CD4-positive, alpha-beta T cell treated with Interleukin-15 for 1 hour (primary cell): ENCODE data around the gene ENHO.
"Not testable (repeated sequence)": the region's sequence is repeated elsewhere in the genome, so short reads cannot be mapped to it uniquely, and the experiment has no call there.

Experiments
- DNase-seq: peaks from one replicate; pipeline ENCODE4 v3.0.0-alpha.2; 2020

ENHO gene

DNA sequence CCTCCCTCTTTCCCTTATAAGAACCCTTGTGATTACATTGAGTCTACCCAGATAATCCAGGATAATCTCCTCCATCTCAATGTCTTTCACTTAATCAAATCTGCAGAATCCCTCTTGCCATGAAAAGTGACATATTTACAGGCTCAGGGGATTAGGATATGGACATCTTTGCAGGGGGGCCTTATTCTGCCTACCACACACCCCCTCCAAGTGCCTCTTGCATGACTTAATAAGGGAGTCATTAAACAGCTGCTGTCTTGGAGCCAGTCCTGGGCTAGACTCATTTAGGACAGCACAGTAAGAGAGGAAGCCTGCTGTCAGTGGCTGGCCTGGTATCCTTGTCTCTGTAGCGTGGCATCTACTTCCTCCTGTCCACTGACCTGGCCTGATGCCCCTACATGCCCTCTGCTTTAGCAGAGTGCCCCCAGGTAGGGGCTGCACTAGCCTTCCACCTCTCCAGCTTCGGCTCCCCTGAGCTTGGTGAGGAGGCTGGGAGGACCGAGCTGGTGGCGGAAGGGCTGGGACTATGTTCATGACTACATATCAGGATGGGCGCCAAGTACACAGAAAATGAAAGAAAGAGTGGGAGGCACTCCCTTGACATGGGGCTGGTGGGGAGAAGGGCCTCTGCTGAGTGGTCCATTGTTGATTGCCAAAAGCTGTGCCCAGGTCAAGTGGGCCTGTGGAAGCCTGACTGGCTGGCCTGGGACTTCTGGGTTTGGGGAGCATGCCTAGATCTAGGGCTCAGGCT is 17.2 kb downstream of the ENHO start:
- DNase-seq: no peak

DNA sequence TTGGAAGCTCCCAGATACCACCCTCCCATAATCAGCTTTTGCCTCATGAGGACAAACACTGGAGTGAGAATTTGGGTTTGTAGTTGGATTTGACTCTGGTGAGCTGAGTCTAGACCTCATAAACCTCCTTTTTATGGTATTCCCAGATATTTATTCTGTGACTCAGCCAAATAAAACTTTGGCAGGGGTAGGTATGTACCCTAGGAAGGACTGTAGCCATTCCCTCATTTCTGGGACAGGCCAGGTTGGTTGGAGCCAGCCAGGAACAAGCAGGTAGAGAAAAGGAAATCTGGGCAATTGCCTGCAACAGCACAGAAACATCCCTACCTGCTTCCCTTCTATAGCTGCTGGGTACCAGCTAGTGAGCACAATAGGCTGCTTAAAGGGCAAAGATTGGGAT is 19.4 kb downstream of the ENHO start:
- DNase-seq: no peak

DNA sequence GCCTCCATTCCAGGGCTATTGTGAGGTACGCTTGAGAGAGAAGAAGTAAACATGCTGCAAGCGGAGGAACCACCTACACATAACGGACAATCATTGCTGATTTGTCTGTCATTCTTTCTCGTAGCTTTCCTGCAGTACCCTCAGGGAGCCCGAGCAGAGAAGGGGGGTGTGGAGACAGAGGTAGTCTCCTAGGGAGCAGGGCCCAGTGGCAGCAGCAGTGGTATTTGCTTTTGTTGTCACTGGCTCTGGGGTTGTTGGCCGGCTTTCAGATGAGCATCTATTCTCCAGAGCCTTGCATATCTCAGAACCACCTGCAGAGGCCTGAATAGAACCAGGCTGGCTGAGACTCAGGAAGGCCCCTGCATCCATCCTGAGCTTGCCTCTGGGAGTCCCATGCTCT is 19.9 kb downstream of the ENHO start:
- no peak for DNase-seq

DNA sequence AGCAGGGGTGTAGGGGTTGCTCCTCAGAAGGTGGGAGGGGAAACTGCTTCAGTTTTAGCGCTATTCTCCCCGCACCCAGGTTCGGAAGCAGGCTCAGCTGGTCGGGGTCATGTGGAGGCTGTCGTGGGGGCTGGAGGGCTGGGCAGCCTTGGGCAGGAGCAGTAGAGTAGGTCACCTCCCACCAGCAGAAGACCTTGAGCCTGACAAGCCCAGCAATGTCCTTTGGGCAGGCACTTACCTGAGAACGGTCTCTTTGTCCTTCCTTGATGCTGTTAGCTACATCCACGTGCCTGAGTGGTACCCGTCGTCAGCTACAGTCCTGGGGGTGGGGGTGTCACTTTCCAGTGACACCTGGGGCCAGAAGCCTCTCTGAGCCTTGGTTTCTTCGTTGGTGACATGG is 20.3 kb downstream of the ENHO start:
- DNase-seq: no peak

DNA sequence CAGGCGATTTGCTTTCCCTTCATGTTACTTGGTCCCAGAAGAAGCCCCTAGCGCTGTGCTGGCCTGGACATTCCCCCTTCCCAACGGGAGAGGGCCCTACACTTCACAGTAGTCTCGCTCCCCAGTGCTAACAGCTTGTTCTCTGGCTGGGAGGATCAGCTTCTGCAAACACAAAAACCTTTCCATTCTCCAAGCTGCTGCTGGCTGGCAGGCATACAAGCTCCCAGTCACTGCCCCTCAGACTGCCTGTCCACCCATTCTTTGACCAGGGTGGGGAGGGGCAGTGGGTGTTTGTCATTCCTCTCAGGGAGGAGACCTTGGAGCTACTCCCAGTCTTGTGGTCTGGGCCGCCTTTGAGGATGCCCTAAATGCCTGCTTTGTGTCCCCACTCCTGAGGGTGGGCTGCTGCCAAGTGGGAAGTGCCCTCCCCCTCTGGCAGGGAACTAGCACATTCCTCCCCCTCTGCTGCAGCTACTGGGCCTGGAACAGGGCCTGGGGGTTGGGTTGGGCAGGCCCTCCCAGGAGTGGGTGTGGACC is 20.8 kb downstream of the ENHO start:
- no peak for DNase-seq

DNA sequence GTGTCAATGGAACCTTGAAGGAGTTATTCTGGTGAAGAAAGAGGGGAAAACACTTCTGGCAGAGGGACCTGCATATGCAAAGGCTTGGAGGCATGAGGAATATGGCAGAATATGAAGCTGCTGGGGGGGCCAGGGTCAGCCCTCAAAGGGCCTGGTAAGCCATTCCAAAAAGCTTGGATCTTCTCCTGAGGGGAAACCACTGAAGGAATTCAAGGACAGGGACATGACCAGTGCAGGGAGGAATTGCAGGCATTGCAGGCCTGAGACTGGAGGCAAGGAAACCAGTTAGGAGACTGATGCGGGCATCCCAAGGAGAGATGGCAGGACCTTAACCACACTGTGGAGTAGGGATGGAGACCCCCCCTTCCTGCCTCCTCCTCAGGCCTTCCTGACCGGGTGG is 21.4 kb downstream of the ENHO start:
- DNase-seq: no peak

DNA sequence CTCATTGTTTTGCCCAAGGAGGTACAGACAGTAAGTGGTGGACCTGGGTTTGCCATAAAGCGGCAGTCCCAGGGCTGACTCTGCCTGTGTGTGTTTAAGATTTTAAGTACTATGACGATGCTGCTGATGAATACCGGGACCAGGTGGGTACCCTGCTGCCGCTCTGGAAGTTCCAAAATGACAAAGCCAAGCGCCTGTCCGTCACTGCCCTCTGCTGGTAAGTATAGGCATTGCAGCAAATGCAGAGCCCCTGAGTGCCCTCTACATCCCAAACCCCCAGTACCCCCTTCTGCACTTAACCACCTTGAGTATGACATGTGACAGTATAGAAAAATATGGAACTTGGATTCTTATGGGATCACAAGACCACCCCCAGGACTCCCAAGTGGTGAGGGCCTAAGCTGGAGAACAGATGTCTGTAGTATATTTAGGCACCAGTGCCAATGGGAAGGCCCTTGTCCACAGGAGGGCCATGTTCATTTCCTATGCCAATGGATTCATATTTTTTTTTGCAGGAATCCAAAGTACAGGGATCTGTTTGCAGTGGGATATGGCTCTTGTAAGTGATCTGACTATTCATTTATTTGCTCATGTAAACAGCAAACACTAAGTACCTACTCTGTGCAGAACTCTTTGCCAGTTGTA is 22.0 kb downstream of the ENHO start:
- DNase-seq: peak; percentile 55

DNA sequence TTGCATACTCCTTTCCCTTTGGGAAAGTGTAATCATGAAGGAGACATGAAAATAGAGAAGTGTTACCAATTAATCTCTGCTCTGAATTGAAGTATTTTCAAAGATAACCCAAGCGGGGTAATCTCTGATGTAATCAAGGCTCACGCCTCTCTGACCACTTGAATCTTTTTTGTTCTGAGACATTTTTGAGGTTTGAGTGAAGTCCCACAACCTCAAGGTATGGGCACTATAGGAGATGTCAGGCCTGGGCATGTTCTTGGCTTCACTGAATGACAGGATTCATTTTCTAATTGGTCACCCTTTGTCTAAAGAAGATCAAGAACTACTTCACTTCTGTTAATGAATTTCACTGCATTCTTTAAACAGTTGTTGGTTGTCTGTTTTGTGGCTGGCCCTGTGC is 23.7 kb downstream of the ENHO start:
- no peak for DNase-seq

DNA sequence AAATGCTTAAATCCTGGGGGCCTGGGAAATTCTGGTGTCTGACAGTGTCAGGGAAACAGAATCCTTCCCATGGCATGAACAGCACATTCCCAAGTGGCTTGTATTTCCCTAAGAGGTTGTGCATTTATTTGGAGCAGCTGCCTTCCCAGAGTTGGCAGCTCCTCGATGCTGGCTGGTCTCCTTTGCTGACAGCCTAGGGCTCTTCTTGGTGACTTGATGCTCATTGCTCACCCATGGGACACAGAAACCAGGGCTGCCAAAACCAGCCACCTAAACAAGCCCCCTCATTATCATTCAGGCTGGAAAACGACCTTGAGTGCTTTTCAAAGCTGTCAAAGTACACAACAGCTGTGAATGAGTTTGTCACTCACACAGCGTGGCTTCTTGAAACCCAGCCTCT is 24.2 kb downstream of the ENHO start:
- no peak for DNase-seq

DNA sequence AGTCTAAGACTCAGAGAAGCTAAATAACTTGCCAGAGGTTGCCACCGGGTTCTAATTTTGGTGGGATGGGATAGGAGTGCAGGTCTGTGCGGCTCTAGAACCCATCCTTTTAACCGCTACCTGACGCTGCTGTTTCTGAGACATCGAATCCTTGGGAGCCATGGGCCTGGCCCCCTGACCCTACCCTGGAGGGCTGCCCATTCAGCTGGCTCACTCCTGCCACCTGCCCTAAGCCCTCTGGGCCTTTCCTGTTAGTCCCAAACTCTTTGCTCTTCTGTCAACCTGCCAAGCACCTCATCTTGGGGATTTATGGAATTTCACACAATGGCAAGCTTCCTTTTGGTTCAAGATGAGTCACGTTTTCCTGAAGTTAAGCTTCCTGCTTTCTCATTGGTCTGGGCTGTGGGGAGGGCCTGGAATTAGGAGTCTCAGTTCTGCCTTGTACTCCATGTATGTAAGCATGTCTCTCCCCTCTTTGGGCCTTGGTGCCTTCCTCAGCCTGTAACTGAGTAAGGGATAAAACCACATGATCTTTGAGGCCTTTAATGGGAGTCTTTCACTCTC is 26.6 kb downstream of the ENHO start:
- DNase-seq: no peak

DNA sequence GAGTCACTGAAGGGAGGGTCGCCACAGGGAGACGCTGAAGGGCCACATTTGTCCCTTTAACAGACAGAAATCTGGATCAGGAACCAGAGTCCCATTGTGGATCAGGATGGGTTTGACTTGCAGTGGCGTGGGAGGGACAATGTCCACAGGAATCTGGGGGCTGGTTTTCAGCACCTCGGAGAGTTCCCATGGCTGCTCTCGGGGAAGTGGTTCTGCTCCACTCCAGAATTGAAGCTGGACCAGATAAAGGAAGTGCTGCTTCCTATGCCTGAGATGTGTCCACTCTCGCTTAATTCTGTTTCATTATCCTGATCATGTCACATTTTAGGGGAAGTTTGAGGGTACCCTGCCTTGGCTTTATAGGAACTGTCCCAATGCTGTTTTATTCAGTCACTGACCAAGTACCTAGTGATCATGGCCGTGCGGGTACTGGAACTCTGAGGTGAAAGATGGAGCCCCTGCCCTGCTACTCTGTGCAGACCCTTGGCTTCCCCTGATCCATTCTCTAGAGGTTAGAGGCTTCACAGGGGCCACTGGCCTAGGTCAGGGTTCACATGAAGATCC is 28.7 kb downstream of the ENHO start:
- no peak for DNase-seq

DNA sequence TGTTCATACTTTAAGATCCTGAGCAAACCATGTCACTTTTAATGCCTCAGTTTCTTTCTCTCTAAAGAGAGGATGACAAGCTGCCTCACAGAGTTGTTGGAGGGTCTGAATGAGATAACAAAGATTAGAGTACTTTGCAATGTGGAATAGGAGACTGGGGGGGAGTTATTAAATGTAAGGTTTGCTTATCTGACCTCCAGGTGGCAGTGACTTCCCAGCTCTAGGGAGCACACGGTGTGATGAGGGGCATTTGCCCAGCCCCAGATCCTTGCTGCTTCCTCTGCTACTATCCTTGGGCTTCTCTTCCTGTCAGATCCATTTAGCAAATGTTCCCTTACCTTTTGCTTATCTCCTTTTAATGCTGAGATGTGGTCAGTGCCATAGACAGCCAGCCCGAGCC is 30.7 kb downstream of the ENHO start:
- no peak for DNase-seq

DNA sequence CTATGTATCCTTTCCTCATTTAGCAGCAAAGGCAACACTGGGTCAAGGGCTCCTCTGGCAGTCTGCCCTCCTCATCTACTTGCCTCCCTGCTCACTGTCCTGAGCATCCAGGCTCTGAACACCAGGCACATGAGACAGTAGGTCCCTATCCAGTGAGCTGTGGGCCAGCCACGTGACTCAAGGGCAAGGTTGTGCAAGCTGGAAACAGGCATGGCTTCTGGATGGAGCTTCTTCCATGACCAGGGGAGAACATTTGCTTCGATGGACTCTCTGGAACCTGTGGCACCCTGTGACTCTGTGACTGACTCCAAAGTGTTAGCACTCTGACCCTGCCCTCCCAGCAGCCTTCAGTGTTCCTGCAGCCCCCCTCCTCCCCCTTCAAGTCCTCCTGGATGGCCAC is 31.2 kb downstream of the ENHO start:
- no peak for DNase-seq

DNA sequence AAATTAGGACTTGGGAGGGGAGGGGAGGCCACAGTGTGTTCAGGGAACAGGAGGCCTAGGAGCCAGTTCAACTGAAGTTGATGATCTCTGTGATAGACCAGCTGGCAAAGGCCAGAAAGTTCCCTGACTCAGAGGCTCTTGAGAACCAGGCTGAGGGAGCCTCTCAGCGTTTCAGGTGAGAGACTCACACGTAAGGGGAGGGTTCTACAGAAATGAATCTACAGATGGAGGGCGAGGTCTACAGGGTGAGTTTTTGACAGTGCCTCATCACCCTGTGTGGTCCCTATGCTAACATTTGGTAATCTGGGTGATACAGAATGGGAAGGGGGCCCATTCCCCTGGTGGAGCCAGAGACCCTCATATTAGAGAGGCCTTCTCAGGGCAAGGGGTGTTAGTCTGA is 32.0 kb downstream of the ENHO start:
- no peak for DNase-seq

DNA sequence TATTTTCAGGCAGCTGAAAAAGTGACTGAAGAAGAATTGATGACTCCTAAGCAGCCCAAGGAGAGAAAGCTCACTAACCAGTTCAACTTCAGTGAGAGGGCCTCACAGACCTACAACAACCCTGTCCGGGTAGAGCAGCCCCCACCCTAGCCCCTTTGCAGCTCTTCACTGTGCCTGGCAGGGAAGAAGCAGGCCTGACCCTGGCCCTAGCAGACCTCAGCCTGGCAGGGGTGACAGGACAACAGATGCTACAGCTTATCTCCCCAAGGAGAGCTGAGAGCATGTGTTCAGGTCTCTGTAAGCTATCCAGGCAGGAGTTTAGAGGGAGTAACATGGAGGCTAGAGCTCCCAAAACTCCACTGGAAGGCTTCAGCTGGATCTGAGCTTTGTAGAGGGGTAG is 32.4 kb downstream of the ENHO start:
- DNase-seq: no peak

DNA sequence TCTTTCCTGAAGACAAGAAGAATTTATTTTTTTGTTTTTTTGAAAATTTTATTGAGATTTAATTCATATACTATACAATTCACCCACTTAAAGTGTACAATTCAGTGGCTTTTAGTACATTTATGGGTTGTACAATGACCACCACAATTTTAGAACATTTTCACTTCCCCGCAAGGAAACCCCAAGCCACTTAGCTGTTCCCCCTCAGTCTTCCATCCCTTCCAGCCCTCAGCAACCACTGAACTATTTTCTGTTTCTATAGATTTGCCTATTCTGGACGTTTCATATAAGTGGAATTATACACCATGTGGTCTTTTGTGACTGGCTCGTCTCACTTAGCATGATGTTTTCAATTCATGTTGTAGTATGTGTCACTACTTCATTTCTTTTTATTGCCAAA is 36.2 kb downstream of the ENHO start:
- no peak for DNase-seq

DNA sequence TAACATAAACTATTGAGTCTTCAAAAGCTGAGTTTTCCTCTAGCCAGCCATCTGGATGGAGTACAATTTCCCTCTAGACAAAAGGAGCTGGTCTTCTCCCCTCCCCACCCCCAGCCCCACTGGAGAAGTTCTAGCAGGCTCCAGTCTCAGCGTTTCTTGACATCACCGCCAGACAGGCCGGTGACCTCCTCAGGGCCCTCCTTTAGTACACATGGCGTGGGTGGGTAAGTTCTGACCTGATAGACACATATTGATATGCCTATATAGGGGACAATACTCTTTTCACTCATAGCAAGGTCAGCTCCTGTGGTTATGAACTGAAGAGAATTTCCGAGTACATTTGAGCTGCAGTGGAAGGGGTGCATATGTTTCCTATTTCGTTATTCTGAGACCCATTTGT is 37.0 kb downstream of the ENHO start:
- DNase-seq: no peak

DNA sequence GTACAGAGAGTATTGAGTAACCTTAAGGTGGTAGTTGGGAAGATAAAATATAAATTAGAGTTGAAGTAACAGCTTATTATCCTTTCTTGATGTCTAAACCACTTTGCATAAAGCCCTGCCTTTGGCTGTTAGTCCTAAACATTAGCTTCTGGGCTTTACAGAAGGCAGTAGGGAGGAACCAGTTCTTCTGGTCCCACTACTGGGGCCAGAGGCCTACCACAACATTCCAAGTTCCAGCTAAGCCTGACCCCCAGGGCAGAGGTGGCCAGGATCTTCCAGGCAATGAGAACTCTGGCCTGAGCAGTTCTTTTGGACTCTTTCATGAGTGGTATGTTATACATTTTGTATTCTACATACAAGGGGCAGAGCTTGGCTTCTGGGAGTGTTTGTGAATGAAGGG is 38.1 kb downstream of the ENHO start:
- DNase-seq: no peak

DNA sequence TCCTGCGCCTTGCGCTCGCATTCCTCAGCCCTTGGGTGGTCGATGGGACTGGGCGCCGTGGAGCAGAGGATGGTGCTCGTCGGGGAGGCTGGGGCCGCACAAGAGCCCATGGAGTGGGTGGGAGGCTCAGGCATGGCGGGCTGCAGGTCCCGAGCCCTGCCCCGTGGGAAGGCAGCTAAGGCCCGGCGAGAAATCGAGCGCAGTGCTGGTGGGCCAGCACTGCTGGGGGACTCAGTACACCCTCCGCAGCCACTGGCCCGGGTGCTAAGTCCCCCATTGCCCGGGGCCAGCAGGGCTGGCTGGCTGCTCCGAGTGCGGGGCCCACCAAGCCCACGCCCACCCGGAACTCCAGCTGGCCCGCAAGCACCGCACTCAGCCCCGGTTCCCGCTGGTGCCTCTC is 40.0 kb downstream of the ENHO start:
- not testable (repeated sequence) for DNase-seq

DNA sequence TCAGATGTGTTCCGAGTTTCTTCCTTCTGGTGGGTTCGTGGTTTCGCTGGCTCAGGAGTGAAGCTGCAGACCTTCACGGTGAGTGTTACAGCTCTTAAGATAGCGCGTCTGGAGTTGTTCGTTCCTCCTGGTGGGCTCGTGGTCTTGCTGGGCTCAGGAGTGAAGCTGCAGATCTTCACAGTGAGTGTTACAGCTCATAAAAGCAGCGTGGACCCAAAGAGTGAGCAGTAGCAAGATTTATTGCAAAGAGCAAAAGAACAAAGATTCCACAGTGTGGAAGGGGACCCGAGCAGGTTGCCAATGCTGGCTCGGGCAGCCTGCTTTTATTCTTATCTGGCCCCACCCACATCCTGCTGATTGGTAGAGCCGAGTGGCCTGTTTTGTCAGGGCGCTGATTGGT is 41.2 kb downstream of the ENHO start:
- DNase-seq: not testable (repeated sequence)

DNA sequence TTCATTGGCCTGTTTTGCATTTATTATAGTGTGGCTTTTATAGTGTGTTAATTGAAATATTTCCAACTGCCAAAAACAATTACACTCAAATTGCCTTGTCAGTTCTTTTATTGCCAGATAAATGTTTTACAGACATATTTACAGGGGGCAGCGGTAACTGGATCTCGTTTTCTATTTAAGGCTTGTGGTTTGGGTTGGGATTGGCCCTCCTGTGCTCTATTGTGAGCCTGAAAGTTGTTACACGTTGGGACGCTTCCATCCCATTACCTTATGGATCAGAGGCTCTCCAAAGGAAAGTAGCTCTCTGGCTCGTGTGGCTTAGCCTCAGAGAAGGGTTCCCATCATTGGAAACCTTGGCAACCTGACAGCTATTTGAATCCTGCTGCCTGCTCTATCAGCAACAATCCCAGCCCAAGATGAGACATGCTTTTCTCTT is 43.3 kb downstream of the ENHO start:
- no peak for DNase-seq

DNA sequence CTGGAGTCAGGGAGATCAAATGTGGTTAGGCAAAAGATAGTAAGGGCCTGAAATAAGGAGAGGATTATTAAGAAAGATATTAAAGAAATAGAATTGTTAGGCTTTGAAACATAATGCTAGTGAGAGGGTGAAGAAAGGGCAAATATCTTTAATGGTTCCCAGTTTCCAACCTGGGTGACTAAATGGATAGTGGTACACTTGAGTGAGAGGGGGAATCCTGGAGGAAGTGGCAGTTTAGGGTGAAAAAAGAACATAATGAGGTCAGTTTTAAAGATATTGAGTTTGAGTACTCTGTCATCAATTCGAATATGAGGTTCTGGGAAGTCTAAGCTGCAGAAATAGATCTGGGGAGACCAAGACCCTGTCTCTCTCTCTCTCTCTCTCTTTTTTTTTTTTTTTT is 45.2 kb downstream of the ENHO start:
- DNase-seq: no peak

DNA sequence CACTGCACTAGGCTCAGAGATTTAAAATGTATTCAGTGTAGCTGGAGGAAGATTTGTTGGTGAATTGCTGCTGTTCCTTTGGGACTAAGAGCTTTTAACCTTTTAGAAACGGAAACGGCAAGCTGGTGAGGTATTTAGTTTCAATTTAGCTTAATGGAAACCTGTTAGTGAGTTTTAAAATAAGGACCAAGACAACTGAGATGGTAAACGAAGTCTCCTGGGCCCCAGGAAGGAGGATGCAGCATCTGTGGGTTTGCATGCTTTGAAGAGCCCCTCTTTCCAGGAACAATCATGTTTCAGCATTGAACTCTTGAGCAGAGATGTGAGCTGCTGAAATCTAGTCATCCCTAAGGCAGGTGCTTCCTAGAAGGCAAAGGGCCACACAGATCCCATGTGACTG is 47.7 kb downstream of the ENHO start:
- no peak for DNase-seq
